H9 (cell line): Measurements from ENCODE around the gene RPS6KB1. TPM values are rescaled to one million over a fixed set of nuclear protein-coding genes. Genes with fewer than 3 reads are reported as not detected.

ENCODE experiments used
- DNase-seq: peaks from one replicate; pipeline ENCODE4 v3.0.0-alpha.2; 2017
- H2AFZ ChIP-seq: one replicate; pipeline ENCODE4 v1.6.1; 2013; ENCODE audit warnings: mild to moderate bottlenecking, low read length, control low read depth, moderate library complexity
- H2AK5ac ChIP-seq: 2 replicates; pipeline ENCODE4 v1.6.1; 2013; ENCODE audit warnings: low read length, control low read depth, mixed read lengths; ENCODE audit not compliant: insufficient read length
- H2BK120ac ChIP-seq: one replicate; pipeline ENCODE4 v1.6.1; 2013; ENCODE audit warnings: low read depth, mild to moderate bottlenecking, low read length, control low read depth, inconsistent platforms; ENCODE audit not compliant: poor library complexity, severe bottlenecking
- H2BK12ac ChIP-seq: 2 replicates; pipeline ENCODE4 v1.6.1; 2013; ENCODE audit warnings: low read length, control low read depth, mixed read lengths, low read depth; ENCODE audit not compliant: insufficient read length
- H2BK15ac ChIP-seq: 2 replicates; pipeline ENCODE4 v1.6.1; 2013; ENCODE audit warnings: low read depth, low read length, control low read depth
- H2BK20ac ChIP-seq: one replicate; pipeline ENCODE4 v1.6.1; 2013; ENCODE audit warnings: low read depth, mild to moderate bottlenecking, low read length, control low read depth, inconsistent platforms; ENCODE audit not compliant: poor library complexity, severe bottlenecking
- H2BK5ac ChIP-seq: 2 replicates; pipeline ENCODE4 v1.6.1; 2013; ENCODE audit warnings: low read length, control low read depth, mixed read lengths; ENCODE audit not compliant: insufficient read length
- H3K14ac ChIP-seq: 2 replicates; pipeline ENCODE4 v1.6.1; 2013; ENCODE audit warnings: low read length, control low read depth; ENCODE audit not compliant: insufficient read depth
- H3K18ac ChIP-seq: 2 replicates; pipeline ENCODE4 v1.6.1; 2013; ENCODE audit warnings: low read depth, mild to moderate bottlenecking, mixed read lengths, low read length, control low read depth; ENCODE audit not compliant: insufficient read length
- H3K23ac ChIP-seq: 2 replicates; pipeline ENCODE4 v1.6.1; 2013; ENCODE audit warnings: low read length, control low read depth, mixed read lengths, low read depth; ENCODE audit not compliant: insufficient read length
- H3K23me2 ChIP-seq: 2 replicates; pipeline ENCODE4 v1.6.1; 2013; ENCODE audit warnings: low read depth, mild to moderate bottlenecking, mixed read lengths, low read length, control low read depth; ENCODE audit not compliant: insufficient read length, poor library complexity, severe bottlenecking
- H3K27ac ChIP-seq: 2 replicates; pipeline ENCODE4 v1.5.1; 2013; ENCODE audit warnings: low read length, control low read depth, mixed read lengths, low read depth; ENCODE audit not compliant: insufficient read length
- H3K27me3 ChIP-seq: 2 replicates; pipeline ENCODE4 v1.6.1; 2013; ENCODE audit warnings: low read length, control low read depth, inconsistent platforms; ENCODE audit not compliant: insufficient read depth
- H3K4ac ChIP-seq: 2 replicates; pipeline ENCODE4 v1.6.1; 2013; ENCODE audit warnings: low read depth, mild to moderate bottlenecking, control low read depth, inconsistent platforms, low read length, moderate library complexity
- H3K4me1 ChIP-seq: 2 replicates; pipeline ENCODE4 v1.6.1; 2013; ENCODE audit warnings: low read length, control low read depth, inconsistent platforms; ENCODE audit not compliant: insufficient read depth
- H3K4me2 ChIP-seq: 2 replicates; pipeline ENCODE4 v1.6.1; 2013; ENCODE audit warnings: low read length, control low read depth, mixed read lengths; ENCODE audit not compliant: insufficient read length, insufficient read depth
- H3K56ac ChIP-seq: 2 replicates; pipeline ENCODE4 v1.6.1; 2013; ENCODE audit warnings: low read depth, mild to moderate bottlenecking, mixed read lengths, low read length, control low read depth; ENCODE audit not compliant: insufficient read length
- H3K79me1 ChIP-seq: 2 replicates; pipeline ENCODE4 v1.6.1; 2013; ENCODE audit warnings: low read depth, mild to moderate bottlenecking, moderate library complexity, low read length, control low read depth, inconsistent platforms; ENCODE audit not compliant: insufficient read depth, poor library complexity, severe bottlenecking
- H3K79me2 ChIP-seq: 2 replicates; pipeline ENCODE4 v1.6.1; 2013; ENCODE audit warnings: low read length, control low read depth, inconsistent platforms; ENCODE audit not compliant: insufficient read depth
- H3K9ac ChIP-seq: 2 replicates; pipeline ENCODE4 v1.6.1; 2013; ENCODE audit warnings: low read length, control low read depth, mixed read lengths; ENCODE audit not compliant: insufficient read length; ENCODE audit errors: extremely low read depth
- H3K9me3 ChIP-seq: one replicate; pipeline ENCODE4 v1.6.1; 2013; ENCODE audit warnings: low read depth, low read length, inconsistent platforms; ENCODE audit not compliant: control insufficient read depth
- H3T11ph ChIP-seq: one replicate; pipeline ENCODE4 v1.6.1; 2013; ENCODE audit warnings: mild to moderate bottlenecking, low read length, control low read depth, inconsistent platforms
- H4K20me1 ChIP-seq: one replicate; pipeline ENCODE4 v1.6.1; 2013; ENCODE audit not compliant: control insufficient read depth, insufficient read length, insufficient read depth
- H4K5ac ChIP-seq: 2 replicates; pipeline ENCODE4 v1.6.1; 2013; ENCODE audit warnings: low read depth, mild to moderate bottlenecking, mixed read lengths, low read length, control low read depth; ENCODE audit not compliant: insufficient read length
- H4K8ac ChIP-seq: replicated peaks from 2 replicates; pipeline ENCODE4 v1.6.1; 2013; ENCODE audit warnings: low read length, control low read depth, mixed read lengths, low read depth; ENCODE audit not compliant: insufficient read length
- H4K91ac ChIP-seq: 2 replicates; pipeline ENCODE4 v1.6.1; 2013; ENCODE audit warnings: low read depth, mild to moderate bottlenecking, moderate library complexity, mixed read lengths, low read length, control low read depth; ENCODE audit not compliant: insufficient read length
- H3K27ac Mint-ChIP-seq, 3 experiments: 2 replicates in 2 of 3; 3 replicates in 1 of 3; pipeline ENCODE4 v1.8.0; 2020 to 2021; ENCODE audit warnings: mixed read lengths in 3 of 3, mild to moderate bottlenecking in 1 of 3, moderate library complexity in 1 of 3
- H3K27me3 Mint-ChIP-seq: 2 replicates; pipeline ENCODE4 v1.8.0; 2021; ENCODE audit warnings: low read depth, mild to moderate bottlenecking, moderate library complexity, mixed read lengths
- H3K36me3 Mint-ChIP-seq, 3 experiments: 2 replicates in 2 of 3; 3 replicates in 1 of 3; pipeline ENCODE4 v1.8.0; 2020 to 2021; ENCODE audit warnings: low read depth in 3 of 3, mixed read lengths in 3 of 3; ENCODE audit not compliant: insufficient read depth in 1 of 3
- H3K4me1 Mint-ChIP-seq, 2 experiments: 2 replicates each; pipeline ENCODE4 v1.8.0; 2020; ENCODE audit warnings: mixed read lengths in 2 of 2
- H3K4me3 Mint-ChIP-seq, 2 experiments: 2 replicates in 1 of 2; 3 replicates in 1 of 2; pipeline ENCODE4 v1.8.0; 2020 to 2021; ENCODE audit warnings: mild to moderate bottlenecking in 2 of 2, mixed read lengths in 2 of 2, moderate library complexity in 1 of 2
- H3K9me3 Mint-ChIP-seq, 2 experiments: 2 replicates in 1 of 2; 3 replicates in 1 of 2; pipeline ENCODE4 v1.8.0; 2020; ENCODE audit warnings: mild to moderate bottlenecking in 2 of 2, mixed read lengths in 2 of 2, moderate library complexity in 1 of 2
- CTCF ChIP-seq: fragments of 200-600 bp; sonication (generic); conservative IDR thresholded peaks from 3 replicates; pipeline ENCODE4 v1.8.0; 2021; ENCODE audit warnings: antibody characterized with exemption, mild to moderate bottlenecking
- WGBS: extraction: QIAGEN DNeasy Blood & Tissue Kit; methylation state at CpG from one replicate; pipeline ENCODE4 v1.1.7; 2013; ENCODE audit warnings: missing lambda C conversion rate, low lambda C conversion rate, mixed read lengths; ENCODE audit not compliant: insufficient read length; ENCODE audit errors: extremely low coverage; 5-methylcytosine and 5-hydroxymethylcytosine counted together
- total RNA-seq: library from RNA; stranded (reverse); gene quantifications from 2 replicates; pipeline ENCODE4 v1.2.1, GENCODE V29; 2021

Gene RPS6KB1
- total RNA-seq, 1 experiment from 2014 or later = 36.1 TPM

- Histone ChIP-seq H3K27me3 (no peaks in the 10 kb centered on the region), H3K23me2 (no peaks in the 10 kb centered on the region), H3K23ac (no peak overlapping the region), H2BK12ac (no peak overlapping the region), H3K4ac (no peak overlapping the region), H3K14ac (no peak overlapping the region), H2AFZ (no peak overlapping the region), H2BK120ac (no peak overlapping the region), H3K9me3 (no peaks in the 10 kb centered on the region), H3K4me2 (no peak overlapping the region), H3K56ac (no peak overlapping the region), H2BK15ac (no peak overlapping the region), H3K27ac (no peak overlapping the region), H2BK20ac (no peak overlapping the region), H4K8ac (no peak overlapping the region), H2BK5ac (no peak overlapping the region), H2AK5ac (no peak overlapping the region), H3K18ac (no peak overlapping the region), H3T11ph (no peak overlapping the region), H4K20me1 (no peaks in the 10 kb centered on the region), H4K91ac (no peak overlapping the region), H3K79me1 (no peaks in the 10 kb centered on the region), H3K4me1 (no peaks in the 10 kb centered on the region), H4K5ac (no peak overlapping the region), H3K9ac (no peak overlapping the region), H3K79me2 (no peaks in the 10 kb centered on the region)
- no peak for DNase-seq
- Mint-ChIP-seq H3K4me3 (no peak overlapping the region), H3K36me3 (peaks cover 8 to 41% (median 29%) of the 10 kb centered on the region in 3 experiments; a peak in 5 of 7 replicates), H3K4me1 (no peaks in the 10 kb centered on the region), H3K27ac (no peak overlapping the region; a peak in 1 of 7 replicates), H3K9me3 (no peaks in the 10 kb centered on the region), H3K27me3 (no peaks in the 10 kb centered on the region)
- WGBS = no CpG with 5 or more reads among the region's 2 CpGs
- no peak for TF ChIP-seq CTCF
Measured at GRCh38 chr17:59874376-59874775, 18.5 kb upstream of the RPS6KB1 start.
